DND-41 (cell line): Measurements from ENCODE around the gene OPTC.

Experiments used
- CTCF ChIP-seq: IDR thresholded peaks from 2 replicates; pipeline ENCODE4 v1.5.1; 2012; ENCODE audit warnings: borderline replicate concordance, low read length, moderate library complexity, mild to moderate bottlenecking; ENCODE audit not compliant: poor library complexity, severe bottlenecking; ENCODE audit errors: extremely low read depth
- EZH2 ChIP-seq: IDR thresholded peaks from 3 replicates; pipeline ENCODE4 v1.6.1; 2012; ENCODE audit warnings: borderline replicate concordance, low read depth, mild to moderate bottlenecking, moderate library complexity, low read length, inconsistent platforms; ENCODE audit not compliant: severe bottlenecking

- no peak for TF ChIP-seq CTCF
- no peak for TF ChIP-seq EZH2
These were observed 20.7 kb upstream of the OPTC start for GRCh38 chr1:203473281-203473680.
